ENCODE results near the gene AMFR. TPM values are rescaled to one million over a fixed set of nuclear protein-coding genes. Genes with fewer than 3 reads are reported as not detected.

Gene AMFR
- total RNA-seq, 6 experiments from 2014 or later = 104 to 117 (median 112) TPM

- no peak for TF ChIP-seq CTCF (IDR thresholded peaks at IDR 0.05)
- H3K27me3 Mint-ChIP-seq (ENCODE audit: insufficient read depth) = peaks cover 1% of the 10 kb centered on the region; the same call in 1 of the 2 replicates
- H3K4me1 Mint-ChIP-seq (ENCODE audit: low read depth) = peaks cover 50% of the 10 kb centered on the region
- DNase-seq = peak; percentile 50
- peak overlapping the region; percentile 95 for H3K27ac Mint-ChIP-seq
- H3K9me3 Mint-ChIP-seq = no peaks in the 10 kb centered on the region
- H3K4me3 Mint-ChIP-seq = peak overlapping the region; percentile 98
- peaks cover 54% of the 10 kb centered on the region for H3K36me3 Mint-ChIP-seq (ENCODE audit: low read depth)
Observed at GRCh38 chr16:56451753-56452689, 26.7 kb upstream of the AMFR start.

- peaks cover 50% of the 10 kb centered on the region for H3K36me3 Mint-ChIP-seq (ENCODE audit: low read depth)
- peak; percentile 98 for DNase-seq
- peaks cover 1% of the 10 kb centered on the region; the same call in 1 of the 2 replicates for H3K27me3 Mint-ChIP-seq (ENCODE audit: insufficient read depth)
- H3K4me3 Mint-ChIP-seq = peak within 1 kb of the TSS; percentile 98
- peaks cover 51% of the 10 kb centered on the region for H3K4me1 Mint-ChIP-seq (ENCODE audit: low read depth)
- no peak for TF ChIP-seq CTCF (IDR thresholded peaks at IDR 0.05)
- no peaks in the 10 kb centered on the region for H3K9me3 Mint-ChIP-seq
- H3K27ac Mint-ChIP-seq = peak within 1 kb of the TSS; percentile 95
Observed at GRCh38 chr16:56450986-56451752, 25.8 kb upstream of the AMFR start, which contains the start of the genes NUDT21 and OGFOD1. NUDT21 (minus strand) TSS chr16:56451332; CDS start chr16:56451202, 130 bp downstream. OGFOD1 (plus strand) TSS chr16:56451554; CDS start chr16:56451613, 59 bp downstream.

GRCh38 chr16:56450275-56450985 is 25.1 kb upstream of the AMFR start:
- TF ChIP-seq CTCF (IDR thresholded peaks at IDR 0.05) = no peak
- H3K27ac Mint-ChIP-seq = peak overlapping the region; percentile 82
- peaks cover 1% of the 10 kb centered on the region; the same call in 1 of the 2 replicates for H3K27me3 Mint-ChIP-seq (ENCODE audit: insufficient read depth)
- H3K4me3 Mint-ChIP-seq = peak overlapping the region; percentile 98
- H3K4me1 Mint-ChIP-seq (ENCODE audit: low read depth) = peaks cover 51% of the 10 kb centered on the region
- no peaks in the 10 kb centered on the region for H3K9me3 Mint-ChIP-seq
- peaks cover 43% of the 10 kb centered on the region for H3K36me3 Mint-ChIP-seq (ENCODE audit: low read depth)
- peak; percentile 6 for DNase-seq

- 0 out of 2 replicates have a peak overlapping the region, but pooled peaks have one; percentile 0 for H3K27ac Mint-ChIP-seq
- TF ChIP-seq CTCF (IDR thresholded peaks at IDR 0.05) = no peak
- H3K4me3 Mint-ChIP-seq = peak overlapping the region; percentile 13
Observed at GRCh38 chr16:56448005-56448404, 22.7 kb upstream of the AMFR start.

GRCh38 chr16:56447286-56447685 is 21.9 kb upstream of the AMFR start:
- H3K27me3 Mint-ChIP-seq (ENCODE audit: insufficient read depth) = peaks cover 3% of the 10 kb centered on the region
- H3K4me1 Mint-ChIP-seq (ENCODE audit: low read depth) = peaks cover 38% of the 10 kb centered on the region
- H3K36me3 Mint-ChIP-seq (ENCODE audit: low read depth) = peaks cover 19% of the 10 kb centered on the region
- no peak for DNase-seq
- no peak for TF ChIP-seq CTCF (IDR thresholded peaks at IDR 0.05)
- no peaks in the 10 kb centered on the region for H3K9me3 Mint-ChIP-seq
- H3K27ac Mint-ChIP-seq = no peak overlapping the region
- no peak overlapping the region for H3K4me3 Mint-ChIP-seq

More at GRCh38 chr16:56448005-56448404, 22.7 kb upstream of the AMFR start:
- peaks cover 25% of the 10 kb centered on the region for H3K36me3 Mint-ChIP-seq (ENCODE audit: low read depth)
- DNase-seq = no peak
- H3K27me3 Mint-ChIP-seq (ENCODE audit: insufficient read depth) = peaks cover 4% of the 10 kb centered on the region
- H3K4me1 Mint-ChIP-seq (ENCODE audit: low read depth) = peaks cover 45% of the 10 kb centered on the region
- no peaks in the 10 kb centered on the region for H3K9me3 Mint-ChIP-seq
